Caco-2 (cell line): ENCODE data around the gene FARP1. TPM values are rescaled to one million over a fixed set of nuclear protein-coding genes. Genes with fewer than 3 reads are reported as not detected.

ENCODE experiments used
- BruUV-seq: library from RNA; stranded (reverse); fragments of 400-500 nt; replicated peaks from 2 replicates; lab custom pipeline; 2021; lab: Mats Ljungman, UMichigan
- CTCF ChIA-PET: fragments of 300-600 bp; sonication (Branson Sonifier 250); formaldehyde crosslinking; loops from one replicate; lab custom pipeline; 2022; ENCODE audit warnings: antibody characterized with exemption; lab: Charles Lee
- POLR2A ChIA-PET: fragments of 300-600 bp; sonication (Branson Sonifier 250); formaldehyde crosslinking; loops from one replicate; lab custom pipeline; 2022; ENCODE audit warnings: antibody characterized with exemption; lab: Charles Lee
- DNase-seq, 2 experiments: peaks; one replicate each; pipeline versions ENCODE4 v3.0.0 to v3.0.0-alpha.2; 2020 to 2022
- H3K27me3 ChIP-seq: replicated peaks from 2 replicates; pipeline ENCODE4 v1.6.0; 2011; ENCODE audit warnings: low read length; ENCODE audit not compliant: control insufficient read depth, insufficient read depth
- H3K36me3 ChIP-seq: 2 replicates; pipeline ENCODE4 v1.5.1; 2011; ENCODE audit warnings: low read length; ENCODE audit not compliant: control insufficient read depth, insufficient read depth
- H3K4me1 ChIP-seq: fragments of 250-450 bp; sonication (Bioruptor Pico); 2 replicates; pipeline ENCODE4 v1.5.1; 2020; ENCODE audit warnings: mild to moderate bottlenecking
- H3K4me3 ChIP-seq: 2 replicates; pipeline ENCODE4 v1.5.1; 2011; ENCODE audit warnings: low read depth, mild to moderate bottlenecking, control low read depth, low read length
- H3K9me3 ChIP-seq: fragments of 250-450 bp; sonication (Bioruptor Pico); 2 replicates; pipeline ENCODE4 v1.5.1; 2020; ENCODE audit warnings: mild to moderate bottlenecking, moderate library complexity
- H3K27ac Mint-ChIP-seq: one replicate; pipeline ENCODE4 v1.8.0; 2022; ENCODE audit warnings: mixed read lengths; ENCODE audit not compliant: unreplicated experiment
- H3K27me3 Mint-ChIP-seq: one replicate; pipeline ENCODE4 v1.8.0; 2022; ENCODE audit warnings: mixed read lengths; ENCODE audit not compliant: insufficient read depth, unreplicated experiment
- H3K36me3 Mint-ChIP-seq: one replicate; pipeline ENCODE4 v1.8.0; 2022; ENCODE audit warnings: mild to moderate bottlenecking, mixed read lengths; ENCODE audit not compliant: insufficient read depth, unreplicated experiment
- H3K4me1 Mint-ChIP-seq: one replicate; pipeline ENCODE4 v1.8.0; 2022; ENCODE audit warnings: low read depth, mixed read lengths; ENCODE audit not compliant: unreplicated experiment
- H3K4me3 Mint-ChIP-seq: one replicate; pipeline ENCODE4 v1.8.0; 2022; ENCODE audit warnings: mild to moderate bottlenecking, moderate library complexity, mixed read lengths; ENCODE audit not compliant: unreplicated experiment
- H3K9me3 Mint-ChIP-seq: one replicate; pipeline ENCODE4 v1.8.0; 2022; ENCODE audit warnings: mixed read lengths; ENCODE audit not compliant: unreplicated experiment
- CTCF ChIP-seq, 2 experiments: fragments of 200-600 bp in 1 of 2; IDR thresholded peaks; 1 replicate in 1 of 2; 2 replicates in 1 of 2; pipeline versions ENCODE4 v1.5.1 to v1.8.0; 2011 to 2022; ENCODE audit warnings: antibody characterized with exemption in 1 of 2, control low read depth in 1 of 2, inconsistent platforms in 1 of 2, low read depth in 1 of 2, low read length in 1 of 2, mild to moderate bottlenecking in 1 of 2, moderate library complexity in 1 of 2; ENCODE audit not compliant: insufficient read depth in 1 of 2, severe bottlenecking in 1 of 2, unreplicated experiment in 1 of 2
- intact Hi-C: fragments of 100-400 bp; cut with micrococcal nuclease; formaldehyde crosslinking; loops from one replicate; pipeline ENCODE4 v1.10.0; 2022; ENCODE audit not compliant: unreplicated experiment
- total RNA-seq: library from RNA; stranded (reverse); gene quantifications from 2 replicates; pipeline ENCODE4 v1.2.3, GENCODE V29; 2022

The FARP1 gene
- total RNA-seq, 1 experiment from 2014 or later: 189 TPM

- TF ChIP-seq CTCF (IDR thresholded peaks at IDR 0.05; ENCODE audit: insufficient read depth in 1 of 2, low read depth in 1 of 2, low read length in 1 of 2, severe bottlenecking in 1 of 2, unreplicated experiment in 1 of 2): no peak
- Mint-ChIP-seq H3K27ac (no peak overlapping the region), H3K4me1 (no peaks in the 10 kb centered on the region), H3K27me3 (no peaks in the 10 kb centered on the region), H3K9me3 (no peaks in the 10 kb centered on the region), H3K4me3 (no peak overlapping the region), H3K36me3 (peaks cover 71% of the 10 kb centered on the region)
- ChIA-PET POLR2A (no interaction called here), CTCF (no interaction called here)
- no peaks in the 10 kb centered on the region for H3K27me3 ChIP-seq
- BruUV-seq: no TSS peak
- H3K4me3 ChIP-seq: no peak overlapping the region
- no peaks in the 10 kb centered on the region for H3K4me1 ChIP-seq
- H3K9me3 ChIP-seq: no peaks in the 10 kb centered on the region
- intact Hi-C loops: no loop called here
- no peak for DNase-seq
- H3K36me3 ChIP-seq: peaks cover 3% of the 10 kb centered on the region
Observed at GRCh38 chr13:98432638-98433037, 289.7 kb downstream of the FARP1 start.

- H3K27ac Mint-ChIP-seq: no peak overlapping the region
- intact Hi-C loops: no loop called here
- peaks cover 72% of the 10 kb centered on the region for H3K36me3 Mint-ChIP-seq
- H3K4me3 Mint-ChIP-seq: no peak overlapping the region
- no peak for TF ChIP-seq CTCF (IDR thresholded peaks at IDR 0.05; ENCODE audit: insufficient read depth in 1 of 2, low read depth in 1 of 2, low read length in 1 of 2, severe bottlenecking in 1 of 2, unreplicated experiment in 1 of 2)
- Histone ChIP-seq H3K9me3 (no peaks in the 10 kb centered on the region), H3K27me3 (no peaks in the 10 kb centered on the region), H3K4me1 (no peaks in the 10 kb centered on the region), H3K36me3 (peaks cover 3% of the 10 kb centered on the region), H3K4me3 (no peak overlapping the region)
- H3K4me1 Mint-ChIP-seq: no peaks in the 10 kb centered on the region
- no peak for DNase-seq
- H3K27me3 Mint-ChIP-seq: no peaks in the 10 kb centered on the region
- POLR2A ChIA-PET: no interaction called here
- CTCF ChIA-PET: no interaction called here
- no peaks in the 10 kb centered on the region for H3K9me3 Mint-ChIP-seq
- BruUV-seq: no TSS peak
Observed at GRCh38 chr13:98433654-98434053, 290.8 kb downstream of the FARP1 start.

GRCh38 chr13:98434060-98434459 lies 291.2 kb downstream of the FARP1 start:
- Mint-ChIP-seq H3K4me3 (no peak overlapping the region), H3K4me1 (no peaks in the 10 kb centered on the region), H3K36me3 (peaks cover 73% of the 10 kb centered on the region), H3K27ac (no peak overlapping the region), H3K27me3 (no peaks in the 10 kb centered on the region), H3K9me3 (no peaks in the 10 kb centered on the region)
- BruUV-seq: no TSS peak
- no peak for DNase-seq
- POLR2A ChIA-PET: no interaction called here
- H3K4me1 ChIP-seq: no peaks in the 10 kb centered on the region
- intact Hi-C loops: no loop called here
- CTCF ChIA-PET: no interaction called here
- H3K9me3 ChIP-seq: no peaks in the 10 kb centered on the region
- no peak overlapping the region for H3K4me3 ChIP-seq
- no peaks in the 10 kb centered on the region for H3K27me3 ChIP-seq
- H3K36me3 ChIP-seq: peaks cover 3% of the 10 kb centered on the region
- no peak for TF ChIP-seq CTCF (IDR thresholded peaks at IDR 0.05; ENCODE audit: insufficient read depth in 1 of 2, low read depth in 1 of 2, low read length in 1 of 2, severe bottlenecking in 1 of 2, unreplicated experiment in 1 of 2)
